ENCODE measurements around the gene SLC35F2. TPM values are rescaled to one million over a fixed set of nuclear protein-coding genes. Genes with fewer than 3 reads are reported as not detected.

The SLC35F2 gene
- total RNA-seq, 2 experiments from 2014 or later: 7.7 to 7.8 TPM

- POLR2A ChIA-PET: interaction anchor here (0.5 kb wide), 1 partner anchor 55 kb away, joined by 3 read pairs; no protein-coding TSS in a partner anchor
- no peak overlapping the region for H3K4me3 Mint-ChIP-seq
These were observed 59.2 kb downstream of the SLC35F2 start for GRCh38 chr11:107799218-107799859.

DNA sequence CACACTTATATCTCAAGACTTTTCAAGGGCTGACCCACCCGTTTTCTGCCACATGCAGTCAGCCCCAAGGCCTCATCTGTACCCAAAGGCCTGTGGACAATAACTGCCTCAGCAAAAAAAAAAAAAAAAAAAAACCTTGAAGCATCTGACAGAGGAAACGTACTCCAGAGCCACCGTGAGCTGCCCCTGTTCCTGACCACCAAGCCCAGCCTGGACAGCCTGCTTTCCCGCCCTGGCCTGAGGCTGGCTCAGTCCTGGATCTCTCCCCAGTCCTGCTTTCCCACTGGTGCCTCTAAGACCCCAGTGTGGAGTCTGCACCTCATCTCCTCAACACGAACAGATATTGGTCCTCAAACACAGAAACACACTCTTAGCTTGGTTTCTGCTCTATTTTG is 66.5 kb downstream of the SLC35F2 start:
- H3K9me3 Mint-ChIP-seq: no peaks in the 10 kb centered on the region
- ChIA-PET CTCF (interaction anchor here (0.6 kb wide), 2 partner anchors 16 to 947 kb away, joined by 4 read pairs; no protein-coding TSS in a partner anchor), POLR2A (no interaction called here)
- no peak overlapping the region for H3K4me3 Mint-ChIP-seq
- DNase-seq: no peak
- H3K27ac Mint-ChIP-seq: no peak overlapping the region
- H3K27me3 Mint-ChIP-seq: no peaks in the 10 kb centered on the region
- peaks cover 5% of the 10 kb centered on the region for H3K36me3 Mint-ChIP-seq (ENCODE audit: low read depth)
- H3K4me1 Mint-ChIP-seq: peaks cover 23% of the 10 kb centered on the region

More at GRCh38 chr11:107799218-107799859, 59.2 kb downstream of the SLC35F2 start:
- H3K27me3 Mint-ChIP-seq: no peaks in the 10 kb centered on the region
- H3K27ac Mint-ChIP-seq: no peak overlapping the region
- no peaks in the 10 kb centered on the region for H3K9me3 Mint-ChIP-seq
- no peaks in the 10 kb centered on the region for H3K4me1 Mint-ChIP-seq
- peak; percentile 69 for DNase-seq
- H3K36me3 Mint-ChIP-seq (ENCODE audit: low read depth): peaks cover 1% of the 10 kb centered on the region
- CTCF ChIA-PET: interaction anchor here (0.6 to 1.2 kb wide), 3 partner anchors 13 to 521 kb away, joined by 3 to 5 read pairs (median 4); no protein-coding TSS in a partner anchor

DNA sequence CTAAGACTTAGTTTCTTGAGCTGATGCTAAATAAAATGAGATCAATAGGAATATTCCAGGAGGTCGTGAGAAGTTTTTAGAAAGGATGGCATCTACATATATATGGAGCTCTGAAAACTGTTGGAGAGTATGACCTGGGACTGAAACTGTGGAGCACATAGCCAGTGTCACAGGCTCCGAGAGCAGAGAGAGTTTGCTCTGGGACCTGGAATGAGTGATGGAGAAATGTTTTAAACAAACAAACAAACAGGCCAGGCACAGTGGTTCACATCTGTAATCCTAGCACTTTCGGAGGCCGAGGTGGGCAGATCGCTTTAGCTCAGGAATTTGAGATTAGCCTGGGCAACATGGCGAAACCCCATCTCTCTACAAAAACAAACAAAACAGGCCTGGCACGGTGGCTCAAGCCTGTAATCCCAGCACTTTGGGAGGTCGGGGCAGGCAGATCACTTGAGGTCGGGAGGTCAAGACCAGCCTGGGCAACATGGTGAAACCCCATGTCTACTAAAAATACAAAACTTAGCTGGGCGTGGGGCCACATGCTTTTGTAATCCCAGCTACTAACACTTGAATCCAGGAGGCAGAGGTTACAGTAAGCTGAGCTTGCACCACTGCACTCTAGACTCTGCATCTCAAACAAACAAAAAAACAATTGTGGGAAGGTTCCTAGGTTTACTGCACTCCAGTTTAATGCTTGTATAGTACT is 67.1 kb downstream of the SLC35F2 start:
- ChIA-PET CTCF (interaction anchor here (0.6 kb wide), 1 partner anchor 16 kb away, joined by 4 read pairs; no protein-coding TSS in a partner anchor), POLR2A (no interaction called here)
- H3K36me3 Mint-ChIP-seq (ENCODE audit: low read depth): peaks cover 5% of the 10 kb centered on the region
- H3K4me1 Mint-ChIP-seq: peaks cover 23% of the 10 kb centered on the region
- no peaks in the 10 kb centered on the region for H3K27me3 Mint-ChIP-seq
- no peak overlapping the region for H3K4me3 Mint-ChIP-seq
- H3K9me3 Mint-ChIP-seq: no peaks in the 10 kb centered on the region
- H3K27ac Mint-ChIP-seq: no peak overlapping the region
- DNase-seq: no peak

- CTCF ChIA-PET: no interaction called here
- POLR2A ChIA-PET: interaction anchor here (0.6 kb wide), 1 partner anchor 75 kb away, joined by 3 read pairs; no protein-coding TSS in a partner anchor
- peaks cover 23% of the 10 kb centered on the region for H3K4me1 Mint-ChIP-seq
These were observed 68.8 kb downstream of the SLC35F2 start for GRCh38 chr11:107789767-107790166.

DNA sequence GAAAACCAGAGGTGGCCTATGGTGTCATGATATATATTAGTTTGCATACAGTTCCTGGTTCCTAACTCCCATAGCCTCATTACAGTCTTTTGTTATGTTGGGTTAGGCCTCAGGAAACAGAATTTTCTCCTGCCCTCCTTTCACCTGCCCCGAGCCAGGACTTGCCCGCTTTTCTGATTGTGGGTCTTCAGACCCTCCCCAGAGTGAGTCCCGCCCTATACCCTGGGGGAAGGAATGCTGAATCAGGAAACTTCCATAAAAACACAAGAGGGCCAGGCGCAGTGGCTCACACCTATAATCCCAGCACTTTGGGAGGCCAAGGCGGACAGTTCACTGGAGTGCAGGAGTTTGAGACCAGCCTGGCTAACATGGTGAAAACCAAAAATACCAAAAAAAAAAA is 70.9 kb downstream of the SLC35F2 start:
- H3K36me3 Mint-ChIP-seq (ENCODE audit: low read depth): peaks cover 3% of the 10 kb centered on the region
- H3K27me3 Mint-ChIP-seq: no peaks in the 10 kb centered on the region
- no peak overlapping the region for H3K4me3 Mint-ChIP-seq
- no peaks in the 10 kb centered on the region for H3K9me3 Mint-ChIP-seq
- ChIA-PET POLR2A (no interaction called here), CTCF (interaction anchor here (0.9 kb wide), 1 partner anchor 11 kb away, joined by 4 read pairs; no protein-coding TSS in a partner anchor)
- no peak overlapping the region for H3K27ac Mint-ChIP-seq
- DNase-seq: no peak
- peaks cover 23% of the 10 kb centered on the region for H3K4me1 Mint-ChIP-seq

More at GRCh38 chr11:107789767-107790166, 68.8 kb downstream of the SLC35F2 start:
- H3K27ac Mint-ChIP-seq: no peak overlapping the region
- no peaks in the 10 kb centered on the region for H3K9me3 Mint-ChIP-seq
- H3K4me3 Mint-ChIP-seq: no peak overlapping the region
- no peak for DNase-seq
- no peaks in the 10 kb centered on the region for H3K27me3 Mint-ChIP-seq
- peaks cover 5% of the 10 kb centered on the region for H3K36me3 Mint-ChIP-seq (ENCODE audit: low read depth)

- ChIA-PET CTCF (no interaction called here), POLR2A (no interaction called here)
- Mint-ChIP-seq H3K4me1 (peaks cover 5% of the 10 kb centered on the region), H3K27me3 (no peaks in the 10 kb centered on the region), H3K4me3 (no peak overlapping the region), H3K27ac (no peak overlapping the region), H3K9me3 (no peaks in the 10 kb centered on the region), H3K36me3 (ENCODE audit: low read depth) (no peaks in the 10 kb centered on the region)
- DNase-seq: no peak
These were observed 73.2 kb downstream of the SLC35F2 start for GRCh38 chr11:107785401-107785800.

DNA sequence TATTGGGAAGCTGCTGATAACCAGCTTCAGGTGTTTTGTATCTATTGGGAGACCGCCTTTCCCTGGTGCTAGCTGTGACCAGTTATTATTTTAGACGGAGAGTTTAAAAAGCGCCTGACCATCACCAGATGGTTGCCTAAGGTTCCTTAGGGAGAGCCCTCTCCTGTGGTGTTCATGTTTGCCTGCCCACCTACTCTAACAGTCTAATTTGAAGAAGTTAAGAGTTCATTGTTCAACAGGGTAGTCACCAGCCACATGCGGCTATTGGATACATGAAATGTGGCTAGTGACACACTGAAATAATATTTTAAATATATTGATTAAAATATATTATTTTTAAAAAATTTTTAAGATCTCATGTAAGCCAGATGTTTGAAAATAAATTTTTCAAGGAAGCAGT is 75.5 kb downstream of the SLC35F2 start:
- DNase-seq: no peak
- POLR2A ChIA-PET: interaction anchor here (0.6 kb wide), 1 partner anchor 153 kb away, joined by 5 read pairs; no protein-coding TSS in a partner anchor
- CTCF ChIA-PET: no interaction called here
- H3K36me3 Mint-ChIP-seq (ENCODE audit: low read depth): no peaks in the 10 kb centered on the region
- H3K4me1 Mint-ChIP-seq: no peaks in the 10 kb centered on the region
- no peak overlapping the region for H3K27ac Mint-ChIP-seq
- peaks cover 7% of the 10 kb centered on the region for H3K27me3 Mint-ChIP-seq
- H3K9me3 Mint-ChIP-seq: no peaks in the 10 kb centered on the region
- no peak overlapping the region for H3K4me3 Mint-ChIP-seq

GRCh38 chr11:107780775-107781174 is 77.8 kb downstream of the SLC35F2 start:
- no peaks in the 10 kb centered on the region for H3K9me3 Mint-ChIP-seq
- CTCF ChIA-PET: no interaction called here
- no peaks in the 10 kb centered on the region for H3K4me1 Mint-ChIP-seq
- H3K27me3 Mint-ChIP-seq: peaks cover 7% of the 10 kb centered on the region
- no peak overlapping the region for H3K4me3 Mint-ChIP-seq
- POLR2A ChIA-PET: no interaction called here
- no peaks in the 10 kb centered on the region for H3K36me3 Mint-ChIP-seq (ENCODE audit: low read depth)
- no peak for DNase-seq
- H3K27ac Mint-ChIP-seq: no peak overlapping the region

GRCh38 chr11:107780136-107780535 is 78.5 kb downstream of the SLC35F2 start:
- Mint-ChIP-seq H3K27ac (no peak overlapping the region), H3K9me3 (no peaks in the 10 kb centered on the region), H3K4me1 (no peaks in the 10 kb centered on the region), H3K27me3 (peaks cover 7% of the 10 kb centered on the region), H3K4me3 (no peak overlapping the region), H3K36me3 (ENCODE audit: low read depth) (no peaks in the 10 kb centered on the region)
- CTCF ChIA-PET: no interaction called here
- POLR2A ChIA-PET: no interaction called here
- no peak for DNase-seq

- POLR2A ChIA-PET: no interaction called here
- Mint-ChIP-seq H3K36me3 (ENCODE audit: low read depth) (no peaks in the 10 kb centered on the region), H3K27me3 (peaks cover 7% of the 10 kb centered on the region), H3K4me1 (no peaks in the 10 kb centered on the region), H3K27ac (no peak overlapping the region), H3K4me3 (no peak overlapping the region), H3K9me3 (no peaks in the 10 kb centered on the region)
- DNase-seq: no peak
- CTCF ChIA-PET: no interaction called here
These were observed 79.6 kb downstream of the SLC35F2 start for GRCh38 chr11:107778839-107779517.

- peaks cover 9% of the 10 kb centered on the region for H3K27me3 Mint-ChIP-seq
- H3K36me3 Mint-ChIP-seq (ENCODE audit: low read depth): no peaks in the 10 kb centered on the region
- CTCF ChIA-PET: no interaction called here
- H3K27ac Mint-ChIP-seq: no peak overlapping the region
- POLR2A ChIA-PET: no interaction called here
- DNase-seq: no peak
- no peak overlapping the region for H3K4me3 Mint-ChIP-seq
- H3K9me3 Mint-ChIP-seq: no peaks in the 10 kb centered on the region
- H3K4me1 Mint-ChIP-seq: no peaks in the 10 kb centered on the region
These were observed 81.5 kb downstream of the SLC35F2 start for GRCh38 chr11:107777110-107777509.

DNA sequence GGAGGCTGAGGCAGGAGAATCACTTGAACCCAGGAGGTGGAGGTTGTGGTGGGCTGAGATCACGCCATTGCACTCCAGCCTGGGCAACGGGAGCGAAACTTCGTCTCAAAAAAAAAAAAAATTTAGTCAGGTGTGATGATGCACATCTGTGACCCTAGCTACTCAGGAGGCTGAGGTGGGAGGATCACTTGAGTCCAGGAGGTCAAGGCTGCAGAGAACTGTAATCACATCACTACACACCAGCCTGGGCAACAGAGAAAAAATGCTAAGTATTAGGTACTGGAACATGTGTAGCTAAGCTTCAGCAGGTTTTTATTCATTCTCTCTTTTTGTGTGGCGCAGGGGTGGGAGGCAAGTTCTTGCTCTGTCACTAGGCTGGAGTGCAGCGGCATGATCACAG is 82.5 kb downstream of the SLC35F2 start:
- ChIA-PET CTCF (interaction anchor here (0.6 to 0.7 kb wide), 2 partner anchors 16 to 635 kb away, joined by 3 to 4 read pairs; no protein-coding TSS in a partner anchor), POLR2A (interaction anchor here (0.6 kb wide), 1 partner anchor 127 kb away, joined by 5 read pairs; no protein-coding TSS in a partner anchor)
- no peaks in the 10 kb centered on the region for H3K36me3 Mint-ChIP-seq (ENCODE audit: low read depth)
- DNase-seq: no peak
- peaks cover 9% of the 10 kb centered on the region for H3K27me3 Mint-ChIP-seq
- H3K4me1 Mint-ChIP-seq: no peaks in the 10 kb centered on the region
- no peaks in the 10 kb centered on the region for H3K9me3 Mint-ChIP-seq
- H3K4me3 Mint-ChIP-seq: no peak overlapping the region
- H3K27ac Mint-ChIP-seq: no peak overlapping the region

DNA sequence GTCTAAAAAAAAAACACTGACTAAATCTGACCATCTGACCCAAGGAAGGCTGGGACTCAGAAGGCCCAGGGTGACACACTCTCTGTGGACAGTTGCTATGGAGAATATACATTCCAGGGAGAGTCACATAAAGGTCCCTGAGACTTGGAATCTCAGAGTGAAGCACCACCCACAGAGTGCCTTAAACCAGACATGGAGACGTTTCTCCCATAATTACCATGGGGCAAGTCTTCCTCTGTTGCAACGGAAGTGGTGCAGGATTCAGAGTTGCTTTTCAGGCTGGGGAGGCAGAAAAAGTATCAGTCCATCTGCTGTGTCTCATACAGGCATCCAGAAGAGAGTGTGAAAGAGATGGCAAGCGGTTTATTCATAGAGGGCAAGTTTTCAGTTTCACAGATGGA is 88.0 kb downstream of the SLC35F2 start:
- CTCF ChIA-PET: interaction anchor here (1.1 to 1.3 kb wide), 2 partner anchors 103 to 134 kb away, joined by 3 read pairs; no protein-coding TSS in a partner anchor
- Mint-ChIP-seq H3K4me3 (no peak overlapping the region), H3K27me3 (peaks cover 7% of the 10 kb centered on the region), H3K9me3 (no peaks in the 10 kb centered on the region), H3K27ac (no peak overlapping the region), H3K36me3 (ENCODE audit: low read depth) (no peaks in the 10 kb centered on the region), H3K4me1 (peaks cover 3% of the 10 kb centered on the region)
- DNase-seq: no peak
- POLR2A ChIA-PET: interaction anchor here (0.6 kb wide), 1 partner anchor 474 kb away, joined by 4 read pairs; no protein-coding TSS in a partner anchor
